ENCODE data around the gene DOK3.

Gene DOK3

DNA sequence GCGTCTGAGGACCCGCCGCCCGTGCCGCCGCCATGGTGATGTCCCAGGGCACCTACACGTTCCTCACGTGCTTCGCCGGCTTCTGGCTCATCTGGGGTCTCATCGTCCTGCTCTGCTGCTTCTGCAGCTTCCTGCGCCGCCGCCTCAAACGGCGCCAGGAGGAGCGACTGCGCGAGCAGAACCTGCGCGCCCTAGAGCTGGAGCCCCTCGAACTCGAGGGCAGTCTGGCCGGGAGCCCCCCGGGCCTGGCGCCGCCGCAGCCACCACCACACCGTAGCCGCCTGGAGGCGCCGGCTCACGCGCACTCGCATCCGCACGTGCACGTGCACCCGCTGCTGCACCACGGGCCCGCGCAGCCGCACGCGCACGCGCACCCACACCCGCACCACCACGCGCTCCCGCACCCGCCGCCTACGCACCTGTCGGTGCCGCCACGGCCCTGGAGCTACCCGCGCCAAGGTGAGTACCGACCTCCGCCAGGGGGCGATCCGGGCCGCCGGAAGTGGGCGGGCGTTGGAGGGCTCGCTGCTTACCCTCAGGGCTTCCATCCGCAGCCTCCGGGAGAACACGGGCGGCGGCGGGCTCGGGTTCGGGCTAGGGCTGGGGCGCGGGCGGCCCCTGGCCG, 54.5 kb downstream of the DOK3 start:
- peak overlapping the region; percentile 80 for H3K27ac ChIP-seq (replicated peaks)
- no peaks in the 10 kb centered on the region for H3K27me3 ChIP-seq (ENCODE audit: insufficient read depth, poor library complexity, severe bottlenecking)
- peak overlapping the region; percentile 75 for H3K4me3 ChIP-seq (replicated peaks; ENCODE audit: insufficient read depth, low read length)
- peak; percentile 83 to 86 for DNase-seq (ENCODE audit: low read depth in 1 of 2, low spot score in 1 of 2)
- no peak for TF ChIP-seq SPI1 (IDR thresholded peaks at IDR 0.05; ENCODE audit: borderline replicate concordance, low read depth)
- TF ChIP-seq POLR2AphosphoS5 (IDR thresholded peaks at IDR 0.05; ENCODE audit: low read depth), result no peak; the same call in 1 of the 2 replicates
- TF ChIP-seq, protein P1, sequence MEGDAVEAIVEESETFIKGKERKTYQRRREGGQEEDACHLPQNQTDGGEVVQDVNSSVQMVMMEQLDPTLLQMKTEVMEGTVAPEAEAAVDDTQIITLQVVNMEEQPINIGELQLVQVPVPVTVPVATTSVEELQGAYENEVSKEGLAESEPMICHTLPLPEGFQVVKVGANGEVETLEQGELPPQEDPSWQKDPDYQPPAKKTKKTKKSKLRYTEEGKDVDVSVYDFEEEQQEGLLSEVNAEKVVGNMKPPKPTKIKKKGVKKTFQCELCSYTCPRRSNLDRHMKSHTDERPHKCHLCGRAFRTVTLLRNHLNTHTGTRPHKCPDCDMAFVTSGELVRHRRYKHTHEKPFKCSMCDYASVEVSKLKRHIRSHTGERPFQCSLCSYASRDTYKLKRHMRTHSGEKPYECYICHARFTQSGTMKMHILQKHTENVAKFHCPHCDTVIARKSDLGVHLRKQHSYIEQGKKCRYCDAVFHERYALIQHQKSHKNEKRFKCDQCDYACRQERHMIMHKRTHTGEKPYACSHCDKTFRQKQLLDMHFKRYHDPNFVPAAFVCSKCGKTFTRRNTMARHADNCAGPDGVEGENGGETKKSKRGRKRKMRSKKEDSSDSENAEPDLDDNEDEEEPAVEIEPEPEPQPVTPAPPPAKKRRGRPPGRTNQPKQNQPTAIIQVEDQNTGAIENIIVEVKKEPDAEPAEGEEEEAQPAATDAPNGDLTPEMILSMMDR (IDR thresholded peaks at IDR 0.05; ENCODE audit: insufficient read depth, low read length), result peak; percentile 20
- peak; percentile 30 for TF ChIP-seq REST (IDR thresholded peaks at IDR 0.05; ENCODE audit: insufficient replicate concordance, low read depth)
- TF ChIP-seq GABPA (IDR thresholded peaks at IDR 0.05; ENCODE audit: low read depth), result peak; percentile 34; the same call in 1 of the 2 replicates

GRCh38 chr5:177454397-177455035, 55.1 kb downstream of the DOK3 start:
- TF ChIP-seq POLR2AphosphoS5 (IDR thresholded peaks at IDR 0.05; ENCODE audit: low read depth) (no peak), GABPA (IDR thresholded peaks at IDR 0.05; ENCODE audit: low read depth) (0 out of 2 replicates have a peak, but pooled peaks have one; percentile 19), REST (IDR thresholded peaks at IDR 0.05; ENCODE audit: insufficient replicate concordance, low read depth) (no peak)
- TF ChIP-seq, protein P1 (IDR thresholded peaks at IDR 0.05; ENCODE audit: insufficient read depth, low read length), result peak; percentile 70
- Histone ChIP-seq H3K4me3 (replicated peaks; ENCODE audit: insufficient read depth, low read length) (peak overlapping the region; percentile 75), H3K27ac (replicated peaks) (peak overlapping the region; percentile 80), H3K27me3 (ENCODE audit: insufficient read depth, poor library complexity, severe bottlenecking) (no peaks in the 10 kb centered on the region)
- DNase-seq (ENCODE audit: low read depth in 1 of 2, low spot score in 1 of 2), result peak; percentile 79 to 90

- DNase-seq (ENCODE audit: low read depth in 1 of 2, low spot score in 1 of 2), result peak; percentile 68 to 76
- peak overlapping the region; percentile 43 for H3K27ac ChIP-seq (replicated peaks)
- H3K4me3 ChIP-seq (replicated peaks; ENCODE audit: insufficient read depth, low read length), result peak overlapping the region; percentile 75
Measured at GRCh38 chr5:177453852-177454396, 55.7 kb downstream of the DOK3 start.

More at GRCh38 chr5:177453852-177454396, 55.7 kb downstream of the DOK3 start:
- no peaks in the 10 kb centered on the region for H3K27me3 ChIP-seq (ENCODE audit: insufficient read depth, poor library complexity, severe bottlenecking)
- TF ChIP-seq SPI1 (IDR thresholded peaks at IDR 0.05; ENCODE audit: borderline replicate concordance, low read depth), result peak; percentile 30; the same call in 1 of the 2 replicates
- TF ChIP-seq, protein P1 (IDR thresholded peaks at IDR 0.05; ENCODE audit: insufficient read depth, low read length), result no peak
- TF ChIP-seq POLR2AphosphoS5 (IDR thresholded peaks at IDR 0.05; ENCODE audit: low read depth), result peak; percentile 74
- no peak for TF ChIP-seq REST (IDR thresholded peaks at IDR 0.05; ENCODE audit: insufficient replicate concordance, low read depth)
- TF ChIP-seq GABPA (IDR thresholded peaks at IDR 0.05; ENCODE audit: low read depth), result no peak
